HG02852 (cell line): ENCODE measurements around the gene CHST11.
A peak's percentile ranks its signal among the peaks of the same experiment; 100 is the strongest.
"Not testable (repeated sequence)": the region's sequence is repeated elsewhere in the genome, so short reads cannot be mapped to it uniquely, and the experiment has no call there.

Source experiments
- ATAC-seq: cut with Tn5 transposase; IDR thresholded peaks from one replicate; pipeline ENCODE4 v1.9.1; 2021; ENCODE audit warnings: mild to moderate bottlenecking, moderate library complexity; ENCODE audit not compliant: unreplicated experiment

Gene CHST11

GRCh38 chr12:104727726-104728465, 271.1 kb downstream of the CHST11 start:
- ATAC-seq: no peak

GRCh38 chr12:104729091-104729490, 272.3 kb downstream of the CHST11 start:
- no peak for ATAC-seq

- no peak for ATAC-seq
These were observed 273.1 kb downstream of the CHST11 start for GRCh38 chr12:104729610-104730446.

- no peak for ATAC-seq
These were observed 274.0 kb downstream of the CHST11 start for GRCh38 chr12:104730763-104731162.

- no peak for ATAC-seq
These were observed 277.0 kb downstream of the CHST11 start for GRCh38 chr12:104733717-104734175.

GRCh38 chr12:104734541-104735095, 277.9 kb downstream of the CHST11 start:
- ATAC-seq: no peak

- no peak for ATAC-seq
These were observed 279.1 kb downstream of the CHST11 start for GRCh38 chr12:104735801-104736200.

GRCh38 chr12:104736307-104736706, 279.6 kb downstream of the CHST11 start:
- ATAC-seq: no peak

- no peak for ATAC-seq
These were observed 280.4 kb downstream of the CHST11 start for GRCh38 chr12:104737113-104737512.

GRCh38 chr12:104737791-104738301, 281.1 kb downstream of the CHST11 start:
- no peak for ATAC-seq

- ATAC-seq: no peak
These were observed 281.6 kb downstream of the CHST11 start for GRCh38 chr12:104738331-104738730.

GRCh38 chr12:104738776-104739642, 282.3 kb downstream of the CHST11 start:
- ATAC-seq: no peak

GRCh38 chr12:104740668-104741067, 283.9 kb downstream of the CHST11 start:
- peak; percentile 81 for ATAC-seq

GRCh38 chr12:104741077-104741476, 284.3 kb downstream of the CHST11 start:
- peak; percentile 29 for ATAC-seq

- ATAC-seq: no peak
These were observed 285.0 kb downstream of the CHST11 start for GRCh38 chr12:104741497-104742367.

- ATAC-seq: no peak
These were observed 285.9 kb downstream of the CHST11 start for GRCh38 chr12:104742551-104743201.

- ATAC-seq: no peak
These were observed 286.4 kb downstream of the CHST11 start for GRCh38 chr12:104743202-104743580.

- ATAC-seq: not testable (repeated sequence)
These were observed 287.2 kb downstream of the CHST11 start for GRCh38 chr12:104743753-104744548.
